Measurements from ENCODE around the gene DUSP21. TPM values are rescaled to one million over a fixed set of nuclear protein-coding genes. Genes with fewer than 3 reads are reported as not detected.

Gene DUSP21
- polyA plus RNA-seq (not detected in 2 replicates), polyA minus RNA-seq (not detected in 2 replicates)

- no peak within 1 kb of the TSS for H3K27ac ChIP-seq (ENCODE audit: low read length)
- H3K4me2 ChIP-seq (ENCODE audit: low read length) = no peak within 1 kb of the TSS
- no peak within 1 kb of the TSS for H3K4me3 ChIP-seq (ENCODE audit: low read length)
- no peaks in the 10 kb centered on the region for H4K20me1 ChIP-seq (ENCODE audit: insufficient read depth)
- no peaks in the 10 kb centered on the region for H3K79me2 ChIP-seq (replicated peaks; ENCODE audit: insufficient read depth, low read length)
- no peak within 1 kb of the TSS for H3K9ac ChIP-seq (ENCODE audit: low read length)
- no peaks in the 10 kb centered on the region for H3K9me2 ChIP-seq (ENCODE audit: insufficient read depth, low read length)
- H2AFZ ChIP-seq (ENCODE audit: low read depth, low read length) = no peak within 1 kb of the TSS
- TF ChIP-seq POLR2AphosphoS5 (IDR thresholded peaks at IDR 0.05) = no peak
- TF ChIP-seq TAF1 (IDR thresholded peaks at IDR 0.05; ENCODE audit: low read depth) = no peak
- no peak for TF ChIP-seq RAD21 (conservative IDR thresholded peaks at IDR 0.05)
- TF ChIP-seq EZH2 (IDR thresholded peaks at IDR 0.05; ENCODE audit: borderline replicate concordance, insufficient read depth, low read length, poor library complexity, severe bottlenecking) = no peak
- TF ChIP-seq SMC3 (conservative IDR thresholded peaks at IDR 0.05; ENCODE audit: poor library complexity) = no peak
- TF ChIP-seq CTCF (IDR thresholded peaks at IDR 0.05; ENCODE audit: poor library complexity, severe bottlenecking) = no peak
- no peak for TF ChIP-seq REST (IDR thresholded peaks at IDR 0.05; ENCODE audit: borderline replicate concordance)
- TF ChIP-seq EP300 (conservative IDR thresholded peaks at IDR 0.05; ENCODE audit: poor library complexity, severe bottlenecking) = no peak
- no peak for TF ChIP-seq MXI1 (conservative IDR thresholded peaks at IDR 0.05; ENCODE audit: poor library complexity, severe bottlenecking)
- no peaks in the 10 kb centered on the region for H3K9me3 ChIP-seq (ENCODE audit: low read length)
- no peaks in the 10 kb centered on the region for H3K36me3 ChIP-seq (ENCODE audit: insufficient read depth, low read length)
- no peaks in the 10 kb centered on the region for H3K27me3 ChIP-seq (ENCODE audit: insufficient read depth, low read depth, low read length)
- no peaks in the 10 kb centered on the region for H3F3A ChIP-seq (ENCODE audit: insufficient read depth, low read length, poor library complexity, severe bottlenecking)
Observed at GRCh38 chrX:44843753-44844152, at the start of gene DUSP21. Gene DUSP21 (plus strand): TSS chrX:44844021. CDS start chrX:44844133, 112 bp downstream.

- Histone ChIP-seq H3K27me3 (ENCODE audit: insufficient read depth, low read depth, low read length) (no peaks in the 10 kb centered on the region), H3K27ac (ENCODE audit: low read length) (no peak overlapping the region), H3K9ac (ENCODE audit: low read length) (no peak overlapping the region), H2AFZ (ENCODE audit: low read depth, low read length) (no peak overlapping the region), H3K9me3 (ENCODE audit: low read length) (no peaks in the 10 kb centered on the region), H3K9me2 (ENCODE audit: insufficient read depth, low read length) (no peaks in the 10 kb centered on the region), H3F3A (ENCODE audit: insufficient read depth, low read length, poor library complexity, severe bottlenecking) (no peaks in the 10 kb centered on the region), H3K4me3 (ENCODE audit: low read length) (no peak overlapping the region), H4K20me1 (ENCODE audit: insufficient read depth) (no peaks in the 10 kb centered on the region), H3K79me2 (replicated peaks; ENCODE audit: insufficient read depth, low read length) (no peaks in the 10 kb centered on the region), H3K36me3 (ENCODE audit: insufficient read depth, low read length) (no peaks in the 10 kb centered on the region), H3K4me2 (ENCODE audit: low read length) (no peak overlapping the region)
- TF ChIP-seq POLR2AphosphoS5 (IDR thresholded peaks at IDR 0.05) = no peak
- TF ChIP-seq MXI1 (conservative IDR thresholded peaks at IDR 0.05; ENCODE audit: poor library complexity, severe bottlenecking) = no peak
- no peak for TF ChIP-seq CTCF (IDR thresholded peaks at IDR 0.05; ENCODE audit: poor library complexity, severe bottlenecking)
- no peak for TF ChIP-seq SMC3 (conservative IDR thresholded peaks at IDR 0.05; ENCODE audit: poor library complexity)
Observed at GRCh38 chrX:44795945-44796450, 47.8 kb upstream of the DUSP21 start.
